Tibial nerve (tissue), 4 donors: Measurements from ENCODE around the gene EFHD2. TPM values are rescaled to one million over a fixed set of nuclear protein-coding genes. Genes with fewer than 3 reads are reported as not detected.
A peak's percentile ranks its signal among the peaks of the same experiment; 100 is the strongest.
"Not testable (repeated sequence)": the region's sequence is repeated elsewhere in the genome, so short reads cannot be mapped to it uniquely, and the experiment has no call there.

Source experiments
- DNase-seq, 2 donors: peaks; one replicate each; pipeline ENCODE4 v3.0.0-alpha.2; 2019; ENCODE audit warnings: low spot score in 2 of 2
- H3K27ac ChIP-seq, 4 donors: fragments of 200-600 bp; sonication (generic) in 3 of 4; one replicate each; pipeline ENCODE4 v1.5.1; 2017 to 2019; ENCODE audit warnings: mild to moderate bottlenecking in 1 of 4
- H3K27me3 ChIP-seq, 2 donors: fragments of 200-600 bp; sonication (generic) in 1 of 2; one replicate each; pipeline versions ENCODE4 v1.5.1 to v1.6.0; 2017 to 2019
- H3K36me3 ChIP-seq, 3 donors: fragments of 200-600 bp; sonication (generic); one replicate each; pipeline ENCODE4 v1.5.1; 2018 to 2019
- H3K4me1 ChIP-seq, 4 donors: fragments of 200-600 bp; sonication (generic) in 3 of 4; one replicate each; pipeline ENCODE4 v1.5.1; 2017 to 2019
- H3K4me3 ChIP-seq, 4 donors: fragments of 200-600 bp; sonication (generic) in 3 of 4; one replicate each; pipeline ENCODE4 v1.5.1; 2017 to 2019; ENCODE audit warnings: mild to moderate bottlenecking in 1 of 4, moderate library complexity in 1 of 4
- H3K9me3 ChIP-seq, 4 donors: fragments of 200-600 bp; sonication (generic) in 3 of 4; one replicate each; pipeline ENCODE4 v1.5.1; 2017 to 2019
- EP300 ChIP-seq, 2 donors: sonication (generic); formaldehyde crosslinking; IDR thresholded peaks; one replicate each; pipeline ENCODE4 v1.6.1; 2017; ENCODE audit warnings: antibody characterized with exemption in 2 of 2, mild to moderate bottlenecking in 1 of 2
- POLR2A ChIP-seq, 2 donors: fragments of 450-650 bp; IDR thresholded peaks; one replicate each; pipeline ENCODE4 v1.6.1; 2017; ENCODE audit warnings: antibody characterized with exemption in 2 of 2, mild to moderate bottlenecking in 2 of 2, moderate library complexity in 2 of 2
- WGBS, 2 donors: methylation state at CpG; one replicate each; pipeline ENCODE4 v1.1.5; 2018; 5-methylcytosine and 5-hydroxymethylcytosine counted together
- total RNA-seq, 4 donors: library from RNA; depleted of rRNA; stranded (reverse); fragments of >200 nt; gene quantifications; one replicate each; pipeline ENCODE4 v1.1.0, GENCODE V29; 2016
- TF ChIP-seq, protein P1 (sequence below), 5 experiments: fragments of 200-600 bp in 3 of 5; fragments of 450-650 bp in 2 of 5; sonication (generic) in 3 of 5; IDR thresholded peaks; one replicate each; pipeline ENCODE4 v1.5.1; 2016 to 2019; ENCODE audit warnings: antibody characterized with exemption in 5 of 5, mild to moderate bottlenecking in 3 of 5, moderate library complexity in 2 of 5

The EFHD2 gene
- total RNA-seq, 4 donors from 2014 or later: 17.0 to 61.5 (median 29.6) TPM

DNA sequence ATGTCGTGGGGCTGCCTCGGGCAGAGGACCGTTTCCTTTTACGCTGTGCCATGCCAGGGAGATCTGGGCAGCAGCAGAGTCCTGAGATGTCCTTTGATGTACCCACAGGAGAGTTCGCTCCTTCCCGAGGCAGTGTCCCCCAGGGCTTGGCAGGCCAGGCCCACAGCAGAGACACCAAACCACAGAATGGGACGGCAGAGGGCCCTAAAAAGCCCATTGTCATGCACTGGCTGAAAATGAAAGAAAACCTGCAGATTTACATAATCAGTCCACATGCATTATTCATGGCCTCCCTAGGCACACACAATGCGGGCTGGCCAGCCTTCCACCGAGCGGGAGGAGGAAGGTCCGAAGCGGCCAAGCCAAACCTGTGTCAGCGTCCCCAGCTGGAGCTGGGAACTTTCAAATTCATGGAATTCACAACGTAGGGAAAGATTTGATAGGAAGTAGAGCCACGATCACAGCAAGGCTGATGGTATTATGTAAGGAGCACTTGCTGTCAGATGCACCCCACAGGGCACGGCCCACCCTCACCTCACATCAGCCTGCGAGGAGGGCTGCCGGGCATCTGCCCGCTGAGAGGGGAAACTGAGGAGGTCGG is 25.3 kb upstream of the EFHD2 start:
- H3K27me3 ChIP-seq: peaks cover 0 to 4% of the 10 kb centered on the region in 2 donors
- H3K36me3 ChIP-seq: no peaks in the 10 kb centered on the region
- no peaks in the 10 kb centered on the region for H3K9me3 ChIP-seq
- TF ChIP-seq EP300 (IDR thresholded peaks at IDR 0.05) (no peak), POLR2A (IDR thresholded peaks at IDR 0.05) (no peak)
- TF ChIP-seq, protein P1, sequence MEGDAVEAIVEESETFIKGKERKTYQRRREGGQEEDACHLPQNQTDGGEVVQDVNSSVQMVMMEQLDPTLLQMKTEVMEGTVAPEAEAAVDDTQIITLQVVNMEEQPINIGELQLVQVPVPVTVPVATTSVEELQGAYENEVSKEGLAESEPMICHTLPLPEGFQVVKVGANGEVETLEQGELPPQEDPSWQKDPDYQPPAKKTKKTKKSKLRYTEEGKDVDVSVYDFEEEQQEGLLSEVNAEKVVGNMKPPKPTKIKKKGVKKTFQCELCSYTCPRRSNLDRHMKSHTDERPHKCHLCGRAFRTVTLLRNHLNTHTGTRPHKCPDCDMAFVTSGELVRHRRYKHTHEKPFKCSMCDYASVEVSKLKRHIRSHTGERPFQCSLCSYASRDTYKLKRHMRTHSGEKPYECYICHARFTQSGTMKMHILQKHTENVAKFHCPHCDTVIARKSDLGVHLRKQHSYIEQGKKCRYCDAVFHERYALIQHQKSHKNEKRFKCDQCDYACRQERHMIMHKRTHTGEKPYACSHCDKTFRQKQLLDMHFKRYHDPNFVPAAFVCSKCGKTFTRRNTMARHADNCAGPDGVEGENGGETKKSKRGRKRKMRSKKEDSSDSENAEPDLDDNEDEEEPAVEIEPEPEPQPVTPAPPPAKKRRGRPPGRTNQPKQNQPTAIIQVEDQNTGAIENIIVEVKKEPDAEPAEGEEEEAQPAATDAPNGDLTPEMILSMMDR (IDR thresholded peaks at IDR 0.05): no peak
- no peak overlapping the region for H3K4me3 ChIP-seq
- H3K4me1 ChIP-seq: peaks cover 0 to 12% (median 3%) of the 10 kb centered on the region in 4 donors
- WGBS, 2 donors: 50 to 51% methylated on average over 20 of the region's 20 CpGs
- no peak for DNase-seq
- H3K27ac ChIP-seq: no peak overlapping the region

DNA sequence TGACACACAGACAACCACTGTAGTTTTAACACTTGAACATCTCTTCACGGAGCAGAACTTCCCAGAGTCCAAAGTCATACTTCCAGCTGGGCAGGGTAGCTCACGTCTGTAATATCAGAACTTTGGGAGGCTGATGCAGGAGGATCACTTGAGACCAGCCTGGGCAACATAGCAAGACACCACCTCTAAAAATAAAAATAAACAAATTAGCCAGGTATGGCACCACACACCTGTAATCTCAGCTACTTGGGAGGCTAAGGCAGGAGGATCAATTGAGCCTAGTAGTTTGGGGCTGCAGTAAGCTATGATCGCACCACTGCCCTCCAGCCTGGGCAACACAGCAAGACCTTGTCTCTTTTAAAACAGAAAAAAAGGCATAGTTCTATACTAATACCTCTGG is 24.3 kb upstream of the EFHD2 start:
- DNase-seq: no peak
- no peak for TF ChIP-seq EP300 (IDR thresholded peaks at IDR 0.05)
- TF ChIP-seq, protein P1 (IDR thresholded peaks at IDR 0.05): no peak
- TF ChIP-seq POLR2A (IDR thresholded peaks at IDR 0.05): no peak
- Histone ChIP-seq H3K27ac (no peak overlapping the region), H3K36me3 (no peaks in the 10 kb centered on the region), H3K4me1 (peaks cover 0 to 12% (median 3%) of the 10 kb centered on the region in 4 donors), H3K4me3 (no peak overlapping the region), H3K9me3 (no peaks in the 10 kb centered on the region), H3K27me3 (peaks cover 0 to 4% of the 10 kb centered on the region in 2 donors)
- 89 to 96% methylated on average over 3 of the region's 3 CpGs for WGBS, 2 donors

DNA sequence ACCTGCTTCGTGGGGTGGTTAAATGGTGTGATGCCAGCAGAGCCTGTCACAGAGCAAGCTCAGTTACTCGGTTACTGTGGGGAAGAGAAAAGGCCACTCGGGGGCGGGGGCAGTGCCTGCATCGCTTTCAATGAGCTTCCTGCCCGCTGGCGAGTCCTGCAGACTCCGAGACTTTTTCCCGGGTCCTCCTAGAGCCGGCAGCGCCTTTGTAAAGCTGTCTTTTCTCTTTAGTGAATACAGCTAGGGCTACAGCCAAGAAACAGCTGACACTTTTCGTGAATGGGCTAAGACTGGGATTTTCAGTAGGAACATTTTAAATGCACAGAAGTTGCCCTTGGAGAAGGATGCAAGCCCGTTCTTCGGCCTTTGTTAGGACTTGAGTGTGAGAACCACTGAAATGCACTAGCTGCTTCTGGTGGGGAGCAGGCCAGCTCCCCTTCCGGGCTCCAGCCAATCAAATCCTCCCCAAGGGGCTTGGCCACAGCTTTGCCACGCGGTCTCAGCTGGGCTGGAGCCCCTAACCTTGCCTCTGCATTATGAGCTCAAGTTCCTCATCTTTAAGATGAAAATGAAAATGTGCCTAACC is 23.4 kb upstream of the EFHD2 start:
- DNase-seq: no peak
- TF ChIP-seq, protein P1 (IDR thresholded peaks at IDR 0.05): no peak
- TF ChIP-seq POLR2A (IDR thresholded peaks at IDR 0.05) (no peak), EP300 (IDR thresholded peaks at IDR 0.05) (no peak)
- H3K4me3 ChIP-seq: peak overlapping the region in 1 of 4 donors; percentile 9
- no peak overlapping the region for H3K27ac ChIP-seq
- H3K27me3 ChIP-seq: peaks cover 0 to 4% of the 10 kb centered on the region in 2 donors
- peaks cover 0 to 12% (median 3%) of the 10 kb centered on the region in 4 donors for H3K4me1 ChIP-seq
- no peaks in the 10 kb centered on the region for H3K36me3 ChIP-seq
- WGBS, 2 donors: 15 to 22% methylated on average over 17 of the region's 17 CpGs
- H3K9me3 ChIP-seq: no peaks in the 10 kb centered on the region

DNA sequence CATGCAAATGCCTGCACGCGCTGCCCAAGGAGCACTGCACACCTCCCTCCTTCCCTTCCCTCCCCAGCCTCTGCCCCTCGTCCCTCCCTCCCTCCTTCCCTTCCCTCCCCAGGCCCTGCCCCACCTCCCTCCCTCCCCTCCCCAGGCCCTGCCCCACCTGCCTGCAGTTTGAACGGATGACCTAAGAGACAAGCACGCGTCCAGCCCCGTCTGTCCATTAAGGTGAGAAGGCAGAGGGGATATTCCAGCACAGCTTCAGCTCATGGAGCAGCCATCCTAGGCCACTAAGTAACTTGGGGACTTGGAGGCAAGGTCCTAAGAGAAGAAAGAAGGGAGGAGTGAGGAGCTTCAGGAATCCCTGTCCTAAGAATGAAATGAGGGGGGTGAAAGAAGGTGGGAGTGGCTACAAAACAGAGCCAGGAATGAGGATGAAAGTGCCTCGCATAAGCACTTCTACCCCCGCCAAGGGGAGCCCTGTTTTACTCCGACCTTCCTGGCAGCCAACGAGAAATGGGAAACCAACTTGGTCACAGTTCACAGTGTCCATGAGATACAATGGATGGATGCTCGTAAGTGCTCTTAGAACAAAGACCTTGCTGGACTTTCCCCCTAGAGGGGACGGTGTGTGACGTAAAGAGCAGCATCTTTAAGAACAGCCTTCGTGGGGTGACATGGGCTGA is 21.3 kb upstream of the EFHD2 start:
- peaks cover 0 to 12% (median 3%) of the 10 kb centered on the region in 4 donors for H3K4me1 ChIP-seq
- no peaks in the 10 kb centered on the region for H3K9me3 ChIP-seq
- H3K4me3 ChIP-seq: no peak overlapping the region
- no peak overlapping the region for H3K27ac ChIP-seq
- WGBS, 2 donors: 59 to 73% methylated on average over 14 to 15 of the region's 15 CpGs
- H3K27me3 ChIP-seq: peaks cover 0 to 4% of the 10 kb centered on the region in 2 donors
- DNase-seq: no peak
- H3K36me3 ChIP-seq: no peaks in the 10 kb centered on the region
- TF ChIP-seq, protein P1 (IDR thresholded peaks at IDR 0.05): no peak
- TF ChIP-seq EP300 (IDR thresholded peaks at IDR 0.05) (no peak), POLR2A (IDR thresholded peaks at IDR 0.05) (no peak)

DNA sequence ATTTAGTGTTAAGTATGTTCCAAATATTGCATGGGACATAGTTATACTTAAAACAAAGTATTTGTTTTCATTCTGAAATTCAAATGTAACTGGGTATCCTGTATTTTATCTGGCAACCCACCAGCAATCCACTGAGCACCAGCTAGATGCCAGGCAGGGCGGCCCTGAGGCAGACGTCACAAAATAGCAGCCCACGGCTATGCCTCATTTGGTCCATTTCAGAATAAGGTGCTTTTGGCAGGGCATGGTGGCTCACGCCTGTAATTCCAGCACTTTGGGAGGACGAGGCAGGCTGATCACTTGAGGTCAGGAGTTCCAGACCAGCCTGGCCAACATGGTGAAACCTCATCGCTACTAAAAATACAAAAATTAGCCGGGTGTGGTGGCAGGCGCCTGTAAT is 19.9 kb upstream of the EFHD2 start:
- H3K36me3 ChIP-seq, H3K27ac ChIP-seq, H3K9me3 ChIP-seq, H3K4me3 ChIP-seq, H3K27me3 ChIP-seq, DNase-seq: not testable (repeated sequence)
- WGBS, 2 donors: 92 to 94% methylated on average over 8 of the region's 8 CpGs
- H3K4me1 ChIP-seq: peaks cover 0 to 12% (median 3%) of the 10 kb centered on the region in 4 donors
